K562 (cell line): ENCODE results near the gene KNG1. TPM values are rescaled to one million over a fixed set of nuclear protein-coding genes. Genes with fewer than 3 reads are reported as not detected.

ENCODE experiments used
- ARHGAP35 ChIP-seq: fragments of 450-650 bp; IDR thresholded peaks from 2 replicates; pipeline ENCODE4 v1.6.1; 2018; ENCODE audit not compliant: partially characterized antibody
- BDP1 ChIP-seq: IDR thresholded peaks from 3 replicates; pipeline ENCODE4 v1.6.1; 2011; ENCODE audit not compliant: insufficient read length, insufficient read depth
- FOXA1 ChIP-seq: fragments of 450-650 bp; IDR thresholded peaks from 2 replicates; pipeline ENCODE4 v1.6.1; 2016; ENCODE audit warnings: mild to moderate bottlenecking, borderline replicate concordance
- HNRNPL ChIP-seq: fragments of 200-400 bp; formaldehyde crosslinking; IDR thresholded peaks from 2 replicates; pipeline ENCODE4 v1.6.1; 2017; ENCODE audit warnings: low read depth, mild to moderate bottlenecking, low read length
- MIER1 ChIP-seq: fragments of 450-650 bp; IDR thresholded peaks from 2 replicates; pipeline ENCODE4 v1.6.1; 2016; ENCODE audit warnings: antibody characterized with exemption, mild to moderate bottlenecking, low read depth
- SAFB ChIP-seq: fragments of 200-400 bp; formaldehyde crosslinking; IDR thresholded peaks from 2 replicates; pipeline ENCODE4 v1.6.1; 2017; ENCODE audit warnings: low read depth, low read length, borderline replicate concordance
- SP1 ChIP-seq: sonication (generic); formaldehyde crosslinking; IDR thresholded peaks from 2 replicates; pipeline ENCODE4 v1.8.1; 2022; ENCODE audit warnings: mild to moderate bottlenecking, missing genetic modification reagents
- SRSF9 ChIP-seq: fragments of 200-400 bp; formaldehyde crosslinking; IDR thresholded peaks from 2 replicates; pipeline ENCODE4 v1.6.1; 2017; ENCODE audit warnings: low read depth, low read length, borderline replicate concordance
- ZBTB49 ChIP-seq: sonication (generic); formaldehyde crosslinking; IDR thresholded peaks from 2 replicates; pipeline ENCODE4 v1.8.0; 2022; ENCODE audit warnings: missing genetic modification reagents, mild to moderate bottlenecking, borderline replicate concordance
- ZKSCAN1 ChIP-seq: fragments of 150-350 bp; IDR thresholded peaks from 2 replicates; pipeline ENCODE4 v1.6.1; 2016; ENCODE audit warnings: low read depth, low read length
- ZNF232 ChIP-seq: sonication (generic); formaldehyde crosslinking; IDR thresholded peaks from 2 replicates; pipeline ENCODE4 v1.8.0; 2022; ENCODE audit warnings: mild to moderate bottlenecking, missing genetic modification reagents
- ZNF24 ChIP-seq: fragments of 450-650 bp; IDR thresholded peaks from 2 replicates; pipeline ENCODE4 v1.6.1; 2016
- ZNF717 ChIP-seq: fragments of 250-450 bp; sonication (Bioruptor Pico); IDR thresholded peaks from 2 replicates; pipeline ENCODE4 v1.5.0; 2021
- ZNF785 ChIP-seq: fragments of 250-450 bp; sonication (Bioruptor Pico); IDR thresholded peaks from 2 replicates; pipeline ENCODE4 v1.4.0; 2020; ENCODE audit warnings: mild to moderate bottlenecking
- polyA plus RNA-seq, 8 experiments: library from polyadenylated mRNA; depleted of rRNA in 4 of 8; stranded (reverse) in 5 of 8; unstranded in 3 of 8; fragments of >200 nt; fragmentation: Nextera tagmentation in 2 of 8; fragmentation: Illumina TruSeq in 1 of 8; extraction: Ambion mirVana in 2 of 8; extraction: Trizol in 1 of 8; gene quantifications; 2 replicates each; pipeline versions ENCODE4 v1.2.1 to v1.2.3, GENCODE V29; 2011 to 2014; ENCODE audit warnings: inconsistent platforms in 1 of 8, missing spikeins in 1 of 8
- total RNA-seq, 7 experiments: library from RNA; depleted of rRNA in 6 of 7; stranded (reverse); fragments of >200 nt in 6 of 7; fragmentation: Illumina TruSeq in 2 of 7; extraction: Trizol in 2 of 7; gene quantifications; 2 replicates each; pipeline versions ENCODE4 v1.2.1 to v1.2.3, GENCODE V29; 2011 to 2021; ENCODE audit warnings: low replicate concordance in 1 of 7
- TF ChIP-seq, protein P1 (sequence below): fragments of 450-650 bp; formaldehyde crosslinking; IDR thresholded peaks from 2 replicates; pipeline ENCODE4 v1.4.0; 2020; ENCODE audit warnings: mild to moderate bottlenecking, mixed read lengths
- TF ChIP-seq, protein P2 (sequence below), 2 experiments: fragments of 250-450 bp in 1 of 2; fragments of 450-650 bp in 1 of 2; sonication (Bioruptor Pico) in 1 of 2; IDR thresholded peaks; 2 replicates each; pipeline versions ENCODE4 v1.6.1 to v1.8.0; 2016 to 2021; ENCODE audit warnings: mild to moderate bottlenecking in 2 of 2, moderate library complexity in 2 of 2, missing compliant biosample characterization in 1 of 2, missing genetic modification characterization in 1 of 2
- TF ChIP-seq, protein P3 (sequence below): fragments of 450-650 bp; IDR thresholded peaks from 2 replicates; pipeline ENCODE4 v1.6.1; 2016
- TF ChIP-seq, protein P4 (sequence below): sonication (generic); formaldehyde crosslinking; IDR thresholded peaks from 2 replicates; pipeline ENCODE4 v1.8.1; 2023; ENCODE audit warnings: mild to moderate bottlenecking, missing genetic modification reagents

The KNG1 gene
- total and polyA plus RNA-seq, 9 of the 15 experiments (the other 6 are each of a cell fraction or from before 2014, with no cell fraction given): 0.09 TPM; not detected in 8

- TF ChIP-seq, protein P1, sequence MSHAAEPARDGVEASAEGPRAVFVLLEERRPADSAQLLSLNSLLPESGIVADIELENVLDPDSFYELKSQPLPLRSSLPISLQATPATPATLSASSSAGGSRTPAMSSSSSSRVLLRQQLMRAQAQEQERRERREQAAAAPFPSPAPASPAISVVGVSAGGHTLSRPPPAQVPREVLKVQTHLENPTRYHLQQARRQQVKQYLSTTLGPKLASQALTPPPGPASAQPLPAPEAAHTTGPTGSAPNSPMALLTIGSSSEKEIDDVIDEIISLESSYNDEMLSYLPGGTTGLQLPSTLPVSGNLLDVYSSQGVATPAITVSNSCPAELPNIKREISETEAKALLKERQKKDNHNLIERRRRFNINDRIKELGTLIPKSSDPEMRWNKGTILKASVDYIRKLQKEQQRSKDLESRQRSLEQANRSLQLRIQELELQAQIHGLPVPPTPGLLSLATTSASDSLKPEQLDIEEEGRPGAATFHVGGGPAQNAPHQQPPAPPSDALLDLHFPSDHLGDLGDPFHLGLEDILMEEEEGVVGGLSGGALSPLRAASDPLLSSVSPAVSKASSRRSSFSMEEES (CRISPR knock-in tag): no peak
- TF ChIP-seq SAFB (no peak), ZNF24 (0 out of 2 replicates have a peak, but pooled peaks have one; percentile 42), MIER1 (0 out of 2 replicates have a peak, but pooled peaks have one; percentile 31), BDP1 (no peak), HNRNPL (no peak), ARHGAP35 (peak; percentile 69), SP1 (CRISPR knock-in tag) (no peak), ZNF717 (CRISPR knock-in tag) (no peak), ZNF785 (CRISPR knock-in tag) (no peak), ZNF232 (CRISPR knock-in tag) (no peak), ZKSCAN1 (0 out of 2 replicates have a peak, but pooled peaks have one; percentile 3), FOXA1 (no peak), SRSF9 (no peak), ZBTB49 (CRISPR knock-in tag) (no peak)
- TF ChIP-seq, protein P2, sequence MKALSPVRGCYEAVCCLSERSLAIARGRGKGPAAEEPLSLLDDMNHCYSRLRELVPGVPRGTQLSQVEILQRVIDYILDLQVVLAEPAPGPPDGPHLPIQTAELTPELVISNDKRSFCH (CRISPR knock-in tag; IDR thresholded peaks at IDR 0.05): no peak
- TF ChIP-seq, protein P2 (tag; IDR thresholded peaks at IDR 0.05): 0 out of 2 replicates have a peak, but pooled peaks have one; percentile 48
- TF ChIP-seq, protein P3, sequence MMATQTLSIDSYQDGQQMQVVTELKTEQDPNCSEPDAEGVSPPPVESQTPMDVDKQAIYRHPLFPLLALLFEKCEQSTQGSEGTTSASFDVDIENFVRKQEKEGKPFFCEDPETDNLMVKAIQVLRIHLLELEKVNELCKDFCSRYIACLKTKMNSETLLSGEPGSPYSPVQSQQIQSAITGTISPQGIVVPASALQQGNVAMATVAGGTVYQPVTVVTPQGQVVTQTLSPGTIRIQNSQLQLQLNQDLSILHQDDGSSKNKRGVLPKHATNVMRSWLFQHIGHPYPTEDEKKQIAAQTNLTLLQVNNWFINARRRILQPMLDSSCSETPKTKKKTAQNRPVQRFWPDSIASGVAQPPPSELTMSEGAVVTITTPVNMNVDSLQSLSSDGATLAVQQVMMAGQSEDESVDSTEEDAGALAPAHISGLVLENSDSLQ: peak; percentile 15; the same call in 1 of the 2 replicates
- TF ChIP-seq, protein P4, sequence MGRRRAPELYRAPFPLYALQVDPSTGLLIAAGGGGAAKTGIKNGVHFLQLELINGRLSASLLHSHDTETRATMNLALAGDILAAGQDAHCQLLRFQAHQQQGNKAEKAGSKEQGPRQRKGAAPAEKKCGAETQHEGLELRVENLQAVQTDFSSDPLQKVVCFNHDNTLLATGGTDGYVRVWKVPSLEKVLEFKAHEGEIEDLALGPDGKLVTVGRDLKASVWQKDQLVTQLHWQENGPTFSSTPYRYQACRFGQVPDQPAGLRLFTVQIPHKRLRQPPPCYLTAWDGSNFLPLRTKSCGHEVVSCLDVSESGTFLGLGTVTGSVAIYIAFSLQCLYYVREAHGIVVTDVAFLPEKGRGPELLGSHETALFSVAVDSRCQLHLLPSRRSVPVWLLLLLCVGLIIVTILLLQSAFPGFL (CRISPR knock-in tag): no peak
Measured at GRCh38 chr3:186783058-186783730, 66.0 kb downstream of the KNG1 start, which contains the start of gene EIF4A2 (continued).
